PC-9 (cell line): ENCODE results near the gene B4GALNT2. TPM values are rescaled to one million over a fixed set of nuclear protein-coding genes. Genes with fewer than 3 reads are reported as not detected.
"Not testable (repeated sequence)": the region's sequence is repeated elsewhere in the genome, so short reads cannot be mapped to it uniquely, and the experiment has no call there.

Experiments used
- BruUV-seq: library from RNA; stranded (reverse); fragments of 400-500 nt; replicated peaks from 2 replicates; lab custom pipeline; 2021; lab: Mats Ljungman, UMichigan
- CTCF ChIA-PET: fragments of 300-600 bp; sonication (Branson Sonifier 250); formaldehyde crosslinking; loops from one replicate; lab custom pipeline; 2022; ENCODE audit warnings: antibody characterized with exemption; lab: Charles Lee
- POLR2A ChIA-PET: fragments of 300-600 bp; sonication (Branson Sonifier 250); formaldehyde crosslinking; loops from one replicate; lab custom pipeline; 2022; ENCODE audit warnings: antibody characterized with exemption; ENCODE audit not compliant: unreplicated experiment; lab: Charles Lee
- DNase-seq, 2 experiments: peaks; one replicate each; pipeline versions ENCODE4 v3.0.0 to v3.0.0-alpha.2; 2015 to 2022; ENCODE audit warnings: mixed read lengths in 1 of 2
- H2AFZ ChIP-seq: fragments of 200-600 bp; sonication (generic); 2 replicates; pipeline ENCODE4 v1.8.1; 2017; ENCODE audit warnings: antibody characterized with exemption
- H3F3A ChIP-seq: fragments of 200-600 bp; sonication (generic); 2 replicates; pipeline ENCODE4 v1.8.1; 2017; ENCODE audit warnings: antibody characterized with exemption, mild to moderate bottlenecking, low read depth; ENCODE audit not compliant: insufficient read depth
- H3K27ac ChIP-seq: fragments of 200-600 bp; sonication (generic); 2 replicates; pipeline ENCODE4 v1.6.1; 2016; ENCODE audit warnings: mixed run types
- H3K27me3 ChIP-seq: fragments of 200-600 bp; sonication (generic); 2 replicates; pipeline ENCODE4 v1.6.1; 2016; ENCODE audit warnings: low read depth, mixed run types; ENCODE audit not compliant: insufficient read depth
- H3K36me3 ChIP-seq: fragments of 200-600 bp; sonication (generic); 2 replicates; pipeline ENCODE4 v1.6.1; 2016; ENCODE audit warnings: low read depth, mixed run types
- H3K4me1 ChIP-seq: fragments of 200-600 bp; sonication (generic); replicated peaks from 2 replicates; pipeline ENCODE4 v1.6.1; 2016; ENCODE audit warnings: mixed run types; ENCODE audit not compliant: insufficient read depth
- H3K4me2 ChIP-seq: fragments of 200-600 bp; sonication (generic); 2 replicates; pipeline ENCODE4 v1.6.1; 2017; ENCODE audit warnings: mixed run types
- H3K4me3 ChIP-seq: fragments of 200-600 bp; sonication (generic); 2 replicates; pipeline ENCODE4 v1.6.1; 2016; ENCODE audit warnings: mixed run types
- H3K79me2 ChIP-seq: fragments of 200-600 bp; sonication (generic); 2 replicates; pipeline ENCODE4 v1.6.1; 2017; ENCODE audit warnings: low read depth, mixed run types
- H3K9me2 ChIP-seq: fragments of 200-600 bp; sonication (generic); 2 replicates; pipeline ENCODE4 v1.8.1; 2017; ENCODE audit warnings: mild to moderate bottlenecking; ENCODE audit not compliant: insufficient read depth
- H3K9me3 ChIP-seq: fragments of 200-600 bp; sonication (generic); 2 replicates; pipeline ENCODE4 v1.8.1; 2016; ENCODE audit warnings: low read depth; ENCODE audit not compliant: insufficient read depth
- H4K20me1 ChIP-seq: fragments of 200-600 bp; sonication (generic); 2 replicates; pipeline ENCODE4 v1.8.1; 2017; ENCODE audit not compliant: insufficient read depth
- EZH2 ChIP-seq: fragments of 200-600 bp; sonication (generic); IDR thresholded peaks from 2 replicates; pipeline ENCODE4 v1.8.0; 2017; ENCODE audit warnings: antibody characterized with exemption, low read depth
- intact Hi-C: fragments of 100-400 bp; cut with micrococcal nuclease; formaldehyde crosslinking; loops from one replicate; pipeline ENCODE4 v1.10.0; 2022; ENCODE audit not compliant: unreplicated experiment
- total RNA-seq: library from RNA; stranded (reverse); gene quantifications from 2 replicates; pipeline ENCODE4 v1.2.3, GENCODE V29; 2021
- TF ChIP-seq, protein P1 (sequence below): fragments of 200-600 bp; sonication (generic); conservative IDR thresholded peaks from 2 replicates; pipeline ENCODE4 v1.6.1; 2017; ENCODE audit warnings: mixed run types, antibody characterized with exemption, mild to moderate bottlenecking, moderate library complexity

Gene B4GALNT2
- total RNA-seq, 1 experiment from 2014 or later, result not detected

DNA sequence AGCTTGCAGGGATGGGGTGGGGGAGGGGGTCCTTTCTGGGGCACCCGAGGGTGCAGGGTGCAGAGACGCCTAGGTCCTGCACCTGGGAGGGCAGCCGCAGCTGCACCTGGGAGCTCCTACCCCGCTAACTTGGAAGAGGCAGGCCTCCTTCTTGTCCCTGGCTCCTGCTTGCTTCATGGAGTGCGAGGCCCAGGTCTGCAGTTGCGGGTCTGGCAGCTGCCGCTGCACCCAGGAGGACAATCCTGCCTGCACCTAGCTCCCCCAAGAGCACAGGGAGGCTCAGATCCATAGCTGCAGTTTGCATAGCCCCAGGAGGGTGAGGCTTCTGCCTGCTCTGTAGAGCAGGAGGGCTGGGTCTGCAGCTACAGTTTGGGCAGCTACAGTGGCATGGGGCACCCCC is 51.2 kb downstream of the B4GALNT2 start:
- CTCF ChIA-PET, result no interaction called here
- H3F3A ChIP-seq, result no peaks in the 10 kb centered on the region
- BruUV-seq, result no TSS peak
- no peaks in the 10 kb centered on the region for H3K79me2 ChIP-seq
- H2AFZ ChIP-seq, result no peak overlapping the region
- no peaks in the 10 kb centered on the region for H3K36me3 ChIP-seq
- intact Hi-C loops, result no loop called here
- TF ChIP-seq EZH2, result no peak
- TF ChIP-seq, protein P1, sequence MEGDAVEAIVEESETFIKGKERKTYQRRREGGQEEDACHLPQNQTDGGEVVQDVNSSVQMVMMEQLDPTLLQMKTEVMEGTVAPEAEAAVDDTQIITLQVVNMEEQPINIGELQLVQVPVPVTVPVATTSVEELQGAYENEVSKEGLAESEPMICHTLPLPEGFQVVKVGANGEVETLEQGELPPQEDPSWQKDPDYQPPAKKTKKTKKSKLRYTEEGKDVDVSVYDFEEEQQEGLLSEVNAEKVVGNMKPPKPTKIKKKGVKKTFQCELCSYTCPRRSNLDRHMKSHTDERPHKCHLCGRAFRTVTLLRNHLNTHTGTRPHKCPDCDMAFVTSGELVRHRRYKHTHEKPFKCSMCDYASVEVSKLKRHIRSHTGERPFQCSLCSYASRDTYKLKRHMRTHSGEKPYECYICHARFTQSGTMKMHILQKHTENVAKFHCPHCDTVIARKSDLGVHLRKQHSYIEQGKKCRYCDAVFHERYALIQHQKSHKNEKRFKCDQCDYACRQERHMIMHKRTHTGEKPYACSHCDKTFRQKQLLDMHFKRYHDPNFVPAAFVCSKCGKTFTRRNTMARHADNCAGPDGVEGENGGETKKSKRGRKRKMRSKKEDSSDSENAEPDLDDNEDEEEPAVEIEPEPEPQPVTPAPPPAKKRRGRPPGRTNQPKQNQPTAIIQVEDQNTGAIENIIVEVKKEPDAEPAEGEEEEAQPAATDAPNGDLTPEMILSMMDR, result no peak
- no peaks in the 10 kb centered on the region for H3K4me1 ChIP-seq
- no peak overlapping the region for H3K27ac ChIP-seq
- no peaks in the 10 kb centered on the region for H4K20me1 ChIP-seq
- POLR2A ChIA-PET, result no interaction called here
- no peak overlapping the region for H3K4me3 ChIP-seq
- no peaks in the 10 kb centered on the region for H3K9me2 ChIP-seq
- no peak overlapping the region for H3K4me2 ChIP-seq
- no peaks in the 10 kb centered on the region for H3K27me3 ChIP-seq
- peaks cover 10% of the 10 kb centered on the region; the same call in 1 of the 2 replicates for H3K9me3 ChIP-seq
- DNase-seq, result no peak

DNA sequence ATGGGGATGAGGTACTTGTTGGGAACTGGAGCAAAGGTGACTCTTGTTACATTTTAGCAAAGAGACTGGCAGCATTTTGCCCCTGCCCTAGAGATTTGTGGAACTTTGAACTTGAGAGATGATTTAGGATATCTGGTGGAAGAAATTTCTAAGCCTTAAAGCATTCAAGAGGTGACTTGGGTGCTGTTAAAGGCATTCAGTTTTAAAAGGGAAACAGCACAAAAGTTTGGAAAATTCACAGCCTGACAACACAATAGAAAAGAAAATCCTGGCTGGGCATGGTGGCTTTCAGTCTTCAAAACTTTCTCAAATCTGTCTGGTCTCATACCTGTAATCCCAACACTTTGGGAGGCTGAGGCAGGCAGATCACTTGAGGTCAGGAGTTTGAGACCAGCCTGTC is 52.0 kb downstream of the B4GALNT2 start:
- BruUV-seq, H3K36me3 ChIP-seq, POLR2A ChIA-PET, intact Hi-C loops, CTCF ChIA-PET, H3K4me1 ChIP-seq, H4K20me1 ChIP-seq, H3K4me2 ChIP-seq, H3K79me2 ChIP-seq, H3K4me3 ChIP-seq, H3K9me2 ChIP-seq, DNase-seq, H2AFZ ChIP-seq, H3K27ac ChIP-seq, H3F3A ChIP-seq, H3K27me3 ChIP-seq: not testable (repeated sequence)
- H3K9me3 ChIP-seq, result peaks cover 10% of the 10 kb centered on the region; the same call in 1 of the 2 replicates

DNA sequence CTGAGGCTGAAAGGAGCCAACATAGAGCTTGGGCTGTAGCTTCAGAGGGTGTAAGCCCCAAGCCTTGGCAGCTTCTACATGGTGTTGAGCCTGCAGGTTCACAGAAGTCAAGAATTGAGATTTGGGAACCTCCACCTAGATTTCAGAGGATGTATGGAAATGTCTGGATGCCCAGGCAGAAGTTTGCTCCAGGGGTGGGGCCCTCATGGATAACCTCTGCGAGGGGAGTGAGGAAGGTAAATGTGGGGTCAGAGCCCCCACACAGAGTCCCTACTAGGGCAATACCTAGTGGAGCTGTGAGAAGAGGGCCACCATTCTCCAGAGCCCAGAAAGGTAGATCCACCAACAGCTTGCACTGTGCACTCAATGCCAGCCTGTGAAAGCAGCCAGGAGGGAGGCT is 52.8 kb downstream of the B4GALNT2 start:
- H3K27ac ChIP-seq, POLR2A ChIA-PET, H3K4me3 ChIP-seq, BruUV-seq, H3K36me3 ChIP-seq, H3K9me2 ChIP-seq, intact Hi-C loops, H2AFZ ChIP-seq, CTCF ChIA-PET, DNase-seq, H3F3A ChIP-seq, H3K79me2 ChIP-seq, H4K20me1 ChIP-seq, H3K4me1 ChIP-seq, H3K27me3 ChIP-seq, H3K4me2 ChIP-seq: not testable (repeated sequence)
- peaks cover 10% of the 10 kb centered on the region; the same call in 1 of the 2 replicates for H3K9me3 ChIP-seq

DNA sequence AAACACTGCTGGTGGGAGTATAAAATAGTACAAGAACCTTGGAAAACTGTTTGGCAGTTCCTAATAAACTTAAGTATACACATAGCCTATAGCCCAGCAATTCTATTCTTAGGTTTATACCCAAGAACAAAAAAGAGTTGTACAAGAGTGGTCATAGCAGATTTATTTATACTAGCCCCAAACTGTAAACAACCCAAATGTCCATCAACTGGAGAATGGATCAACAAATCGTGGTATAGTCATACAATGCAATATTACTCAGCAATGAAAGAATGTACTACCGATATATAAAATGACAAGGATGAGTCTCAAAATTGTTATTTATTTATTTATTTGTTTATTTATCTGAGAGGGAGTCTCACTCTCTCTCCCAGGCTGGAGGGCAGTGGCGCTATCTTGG is 54.7 kb downstream of the B4GALNT2 start:
- no peaks in the 10 kb centered on the region for H4K20me1 ChIP-seq
- H3K27me3 ChIP-seq, result no peaks in the 10 kb centered on the region
- H3K4me2 ChIP-seq, result no peak overlapping the region
- intact Hi-C loops, result no loop called here
- no peak overlapping the region for H3K27ac ChIP-seq
- no peak overlapping the region for H3K4me3 ChIP-seq
- ChIA-PET CTCF (no interaction called here), POLR2A (no interaction called here)
- TF ChIP-seq, protein P1, result no peak
- TF ChIP-seq EZH2, result no peak
- peaks cover 11% of the 10 kb centered on the region for H3F3A ChIP-seq
- no peak overlapping the region for H2AFZ ChIP-seq
- H3K36me3 ChIP-seq, result no peaks in the 10 kb centered on the region
- no peaks in the 10 kb centered on the region for H3K79me2 ChIP-seq
- H3K4me1 ChIP-seq, result peaks cover 12% of the 10 kb centered on the region
- no TSS peak for BruUV-seq
- H3K9me2 ChIP-seq, result no peaks in the 10 kb centered on the region
- peaks cover 10% of the 10 kb centered on the region; the same call in 1 of the 2 replicates for H3K9me3 ChIP-seq
- DNase-seq, result no peak
